Liver (tissue), 9 donors: ENCODE measurements around the gene PTGES. TPM values are rescaled to one million over a fixed set of nuclear protein-coding genes. Genes with fewer than 3 reads are reported as not detected.

Experiments
- DNase-seq: peaks from one replicate; pipeline ENCODE4 v3.0.0-alpha.2; 2017; ENCODE audit warnings: low spot score
- H3K27ac ChIP-seq, 2 donors: one replicate each; pipeline ENCODE4 v1.7.0; 2013; ENCODE audit warnings: inconsistent platforms in 2 of 2, low read length in 2 of 2, control low read depth in 1 of 2, low read depth in 1 of 2, mild to moderate bottlenecking in 1 of 2
- H3K27me3 ChIP-seq, 4 donors: one replicate each; pipeline versions ENCODE4 v1.6.1 to v1.7.0; 2013; ENCODE audit warnings: low read length in 3 of 4, inconsistent platforms in 1 of 4, mild to moderate bottlenecking in 1 of 4, moderate library complexity in 1 of 4; ENCODE audit not compliant: control insufficient read depth in 4 of 4, insufficient read depth in 4 of 4
- H3K36me3 ChIP-seq, 4 donors: one replicate each; pipeline versions ENCODE4 v1.6.1 to v1.7.0; 2013; ENCODE audit warnings: low read length in 3 of 4, mild to moderate bottlenecking in 3 of 4, low read depth in 1 of 4, moderate library complexity in 1 of 4; ENCODE audit not compliant: control insufficient read depth in 4 of 4, insufficient read depth in 3 of 4
- H3K4me1 ChIP-seq, 4 donors: one replicate each; pipeline versions ENCODE4 v1.6.1 to v1.7.0; 2013; ENCODE audit warnings: low read length in 3 of 4, mild to moderate bottlenecking in 3 of 4, moderate library complexity in 1 of 4; ENCODE audit not compliant: control insufficient read depth in 4 of 4, insufficient read depth in 4 of 4
- H3K4me3 ChIP-seq, 3 donors: one replicate each; pipeline versions ENCODE4 v1.6.1 to v1.7.0; 2013; ENCODE audit warnings: low read length in 3 of 3, control low read depth in 1 of 3, low read depth in 1 of 3, mild to moderate bottlenecking in 1 of 3
- H3K9ac ChIP-seq, 2 donors: one replicate each; pipeline ENCODE4 v1.7.0; 2013; ENCODE audit warnings: low read length in 2 of 2, mild to moderate bottlenecking in 2 of 2, moderate library complexity in 2 of 2, control low read depth in 1 of 2, low read depth in 1 of 2
- H3K9me3 ChIP-seq, 4 donors: one replicate each; pipeline versions ENCODE4 v1.6.1 to v1.7.0; 2013; ENCODE audit warnings: low read length in 3 of 4; ENCODE audit not compliant: control insufficient read depth in 4 of 4
- EGR1 ChIP-seq, 2 donors: IDR thresholded peaks; 2 replicates each; pipeline ENCODE4 v1.6.1; 2016 to 2018; ENCODE audit warnings: antibody characterized with exemption in 2 of 2, low read depth in 2 of 2
- FOXA1 ChIP-seq: IDR thresholded peaks from 2 replicates; pipeline ENCODE4 v1.6.1; 2016; ENCODE audit warnings: antibody characterized with exemption
- FOXA2 ChIP-seq: IDR thresholded peaks from 2 replicates; pipeline ENCODE4 v1.6.1; 2016; ENCODE audit warnings: antibody characterized with exemption
- HNF4A ChIP-seq, 2 donors: conservative IDR thresholded peaks; 2 replicates each; pipeline ENCODE4 v1.6.1; 2016; ENCODE audit warnings: antibody characterized with exemption in 2 of 2, mild to moderate bottlenecking in 2 of 2
- HNF4G ChIP-seq: IDR thresholded peaks from 2 replicates; pipeline ENCODE4 v1.6.1; 2016; ENCODE audit warnings: antibody characterized with exemption
- JUND ChIP-seq, 2 donors: IDR thresholded peaks; 2 replicates each; pipeline ENCODE4 v1.6.1; 2016; ENCODE audit warnings: antibody characterized with exemption in 2 of 2
- MAX ChIP-seq: IDR thresholded peaks from 2 replicates; pipeline ENCODE4 v1.6.1; 2016; ENCODE audit warnings: antibody characterized with exemption
- NR2F2 ChIP-seq: IDR thresholded peaks from 2 replicates; pipeline ENCODE4 v1.6.1; 2016; ENCODE audit warnings: antibody characterized with exemption
- REST ChIP-seq: IDR thresholded peaks from 2 replicates; pipeline ENCODE4 v1.6.1; 2016; ENCODE audit warnings: antibody characterized with exemption, mild to moderate bottlenecking
- RXRA ChIP-seq, 2 donors: IDR thresholded peaks; 2 replicates each; pipeline ENCODE4 v1.6.1; 2017 to 2018; ENCODE audit warnings: antibody characterized with exemption in 2 of 2, mild to moderate bottlenecking in 1 of 2
- SP1 ChIP-seq: IDR thresholded peaks from 2 replicates; pipeline ENCODE4 v1.6.1; 2018; ENCODE audit warnings: antibody characterized with exemption, mild to moderate bottlenecking
- TAF1 ChIP-seq: conservative IDR thresholded peaks from 2 replicates; pipeline ENCODE4 v1.6.1; 2016; ENCODE audit warnings: antibody characterized with exemption, mild to moderate bottlenecking
- YY1 ChIP-seq: IDR thresholded peaks from 2 replicates; pipeline ENCODE4 v1.6.1; 2016; ENCODE audit warnings: antibody characterized with exemption, mild to moderate bottlenecking
- WGBS: extraction: QIAGEN DNeasy Blood & Tissue Kit; methylation state at CpG from one replicate; pipeline ENCODE4 v1.1.7; 2013; 5-methylcytosine and 5-hydroxymethylcytosine counted together
- polyA plus RNA-seq, 2 donors: library from polyadenylated mRNA; stranded (reverse) in 1 of 2; unstranded in 1 of 2; fragments of 200-250 nt in 1 of 2; fragments of >200 nt in 1 of 2; fragmentation: Nextera tagmentation in 1 of 2; extraction: Ambion mirVana in 1 of 2; gene quantifications; one replicate each; pipeline versions ENCODE4 v1.2.1 to v1.2.3, GENCODE V29; 2013 to 2015
- total RNA-seq, 2 donors: library from RNA; depleted of rRNA; stranded (reverse); fragments of >200 nt; gene quantifications; one replicate each; pipeline ENCODE4 v1.2.3, GENCODE V29; 2014
- TF ChIP-seq, protein P1 (sequence below): fragments of 150-350 bp; IDR thresholded peaks from 2 replicates; pipeline ENCODE4 v1.5.1; 2017; ENCODE audit warnings: improper control_type of control experiment, low read depth, low read length; ENCODE audit not compliant: missing input control
- donor health status: healthy.
- donor health status: healthy.
- donor health status: healthy.
- donor health status: healthy.
- donor health status: healthy.

Gene PTGES
- total and polyA plus RNA-seq, 4 donors, result 0.07 to 0.47 (median 0.17) TPM; not detected in 1

DNA sequence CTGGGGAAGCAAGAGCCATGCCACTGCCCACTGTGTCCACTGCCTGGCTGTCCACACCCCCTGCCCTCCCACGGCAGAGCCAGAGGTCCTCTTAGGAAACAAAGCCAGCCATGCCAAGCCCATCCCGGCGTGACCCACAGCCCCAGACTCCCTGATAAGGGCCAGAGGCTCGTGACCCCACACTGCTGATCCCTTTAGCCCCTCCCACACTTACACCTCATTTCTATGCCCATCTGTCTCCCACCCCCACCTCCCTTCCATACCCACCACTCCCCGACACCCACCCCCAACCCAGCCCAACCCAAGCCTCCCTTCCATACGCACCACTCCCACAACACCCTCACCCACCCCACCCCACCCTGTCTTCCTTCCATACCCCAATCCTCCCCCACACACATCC, 17.3 kb downstream of the PTGES start:
- H3K4me3 ChIP-seq, result no peak overlapping the region
- H3K9ac ChIP-seq, result no peak overlapping the region
- WGBS, result 57% methylated on average over 6 of the region's 6 CpGs
- H3K27ac ChIP-seq, result no peak overlapping the region
- H3K4me1 ChIP-seq, result peaks cover 0 to 6% (median 2%) of the 10 kb centered on the region in 4 donors
- H3K36me3 ChIP-seq, result no peaks in the 10 kb centered on the region
- no peaks in the 10 kb centered on the region for H3K27me3 ChIP-seq
- DNase-seq, result no peak
- TF ChIP-seq, protein P1, sequence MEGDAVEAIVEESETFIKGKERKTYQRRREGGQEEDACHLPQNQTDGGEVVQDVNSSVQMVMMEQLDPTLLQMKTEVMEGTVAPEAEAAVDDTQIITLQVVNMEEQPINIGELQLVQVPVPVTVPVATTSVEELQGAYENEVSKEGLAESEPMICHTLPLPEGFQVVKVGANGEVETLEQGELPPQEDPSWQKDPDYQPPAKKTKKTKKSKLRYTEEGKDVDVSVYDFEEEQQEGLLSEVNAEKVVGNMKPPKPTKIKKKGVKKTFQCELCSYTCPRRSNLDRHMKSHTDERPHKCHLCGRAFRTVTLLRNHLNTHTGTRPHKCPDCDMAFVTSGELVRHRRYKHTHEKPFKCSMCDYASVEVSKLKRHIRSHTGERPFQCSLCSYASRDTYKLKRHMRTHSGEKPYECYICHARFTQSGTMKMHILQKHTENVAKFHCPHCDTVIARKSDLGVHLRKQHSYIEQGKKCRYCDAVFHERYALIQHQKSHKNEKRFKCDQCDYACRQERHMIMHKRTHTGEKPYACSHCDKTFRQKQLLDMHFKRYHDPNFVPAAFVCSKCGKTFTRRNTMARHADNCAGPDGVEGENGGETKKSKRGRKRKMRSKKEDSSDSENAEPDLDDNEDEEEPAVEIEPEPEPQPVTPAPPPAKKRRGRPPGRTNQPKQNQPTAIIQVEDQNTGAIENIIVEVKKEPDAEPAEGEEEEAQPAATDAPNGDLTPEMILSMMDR, result no peak
- TF ChIP-seq YY1 (no peak), JUND (IDR thresholded peaks at IDR 0.05) (no peak), EGR1 (IDR thresholded peaks at IDR 0.05; ENCODE audit: low read depth in 2 of 2) (no peak), RXRA (IDR thresholded peaks at IDR 0.05) (no peak), FOXA1 (no peak)
- no peaks in the 10 kb centered on the region for H3K9me3 ChIP-seq

GRCh38 chr9:129733632-129733953, 19.2 kb downstream of the PTGES start:
- Histone ChIP-seq H3K9me3 (no peaks in the 10 kb centered on the region), H3K27me3 (no peaks in the 10 kb centered on the region), H3K4me1 (peaks cover 0 to 6% (median 2%) of the 10 kb centered on the region in 4 donors), H3K36me3 (no peaks in the 10 kb centered on the region), H3K4me3 (no peak overlapping the region), H3K27ac (no peak overlapping the region), H3K9ac (no peak overlapping the region)
- 86% methylated on average over 2 of the region's 2 CpGs for WGBS
- TF ChIP-seq YY1 (no peak), REST (no peak), EGR1 (IDR thresholded peaks at IDR 0.05; ENCODE audit: low read depth in 2 of 2) (no peak), HNF4A (conservative IDR thresholded peaks at IDR 0.05) (no peak), RXRA (IDR thresholded peaks at IDR 0.05) (no peak), JUND (IDR thresholded peaks at IDR 0.05) (no peak), HNF4G (no peak), NR2F2 (no peak), FOXA2 (no peak)
- DNase-seq, result no peak

DNA sequence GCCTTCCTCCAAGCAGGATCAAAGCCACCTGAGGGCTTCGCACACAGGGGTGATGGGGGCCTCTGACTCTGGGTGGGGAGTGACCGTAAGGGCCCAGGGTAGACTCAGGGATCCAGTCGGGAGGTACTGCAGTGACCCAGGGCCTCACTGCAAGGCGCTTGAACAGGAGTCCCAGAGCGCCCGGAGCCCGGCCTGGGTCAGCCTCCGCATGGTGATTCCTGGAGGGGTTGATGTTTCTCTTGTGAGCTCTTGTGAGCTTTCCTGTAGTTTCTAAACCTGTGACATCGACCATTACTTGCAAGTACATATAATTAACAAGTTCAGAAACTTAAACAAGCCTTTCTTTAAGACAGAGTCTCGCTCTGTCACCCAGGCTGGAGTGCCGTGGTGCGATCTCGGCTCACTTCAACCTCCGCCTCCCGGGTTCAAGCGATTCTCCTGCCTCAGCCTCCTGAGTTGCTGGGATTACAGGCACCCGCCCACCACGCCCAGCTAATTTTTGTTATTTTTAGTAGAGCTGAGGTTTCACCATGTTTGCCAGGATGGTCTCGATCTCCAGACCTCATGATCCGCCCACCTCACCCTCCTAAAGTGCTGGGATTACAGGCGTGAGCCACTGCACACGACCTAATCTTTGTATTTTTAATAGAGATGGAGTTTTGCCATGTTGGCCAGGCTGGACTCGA, 19.8 kb downstream of the PTGES start:
- TF ChIP-seq EGR1 (IDR thresholded peaks at IDR 0.05; ENCODE audit: low read depth in 2 of 2) (no peak), MAX (no peak), FOXA2 (no peak), SP1 (no peak), TAF1 (no peak), FOXA1 (no peak)
- peaks cover 0 to 4% (median 1%) of the 10 kb centered on the region in 4 donors for H3K4me1 ChIP-seq
- H3K27me3 ChIP-seq, result no peaks in the 10 kb centered on the region
- H3K9ac ChIP-seq, result no peak overlapping the region
- H3K36me3 ChIP-seq, result no peaks in the 10 kb centered on the region
- no peaks in the 10 kb centered on the region for H3K9me3 ChIP-seq
- WGBS, result 84% methylated on average over 23 of the region's 23 CpGs
- no peak overlapping the region for H3K4me3 ChIP-seq
- DNase-seq, result no peak
- no peak overlapping the region for H3K27ac ChIP-seq
